Measurements from ENCODE around the gene NANOS1. TPM values are rescaled to one million over a fixed set of nuclear protein-coding genes. Genes with fewer than 3 reads are reported as not detected.

Gene NANOS1
- total RNA-seq, 1 donor from 2014 or later, result not detected

DNA sequence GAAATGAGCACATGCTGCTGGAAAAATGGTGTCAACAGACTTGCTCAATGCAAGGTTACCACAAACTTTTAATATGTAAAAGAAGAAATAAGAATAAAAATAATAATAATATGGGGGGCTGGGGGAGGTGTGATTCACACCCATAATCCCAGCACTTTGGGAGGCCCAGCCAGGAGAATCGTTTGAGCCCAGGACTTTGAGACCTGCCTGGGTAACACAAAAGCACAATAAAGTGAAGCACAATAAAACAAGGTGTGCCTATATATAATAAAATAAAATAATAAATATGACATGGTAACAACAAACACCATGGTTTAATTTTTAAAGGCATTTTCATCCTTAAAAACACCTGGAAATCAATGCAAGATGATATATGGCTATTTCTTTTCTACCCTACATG is 26.0 kb downstream of the NANOS1 start:
- H3K4me1 ChIP-seq, result no peaks in the 10 kb centered on the region
- intact Hi-C loops (cut with DNase I), result no loop called here
- DNase-seq (ENCODE audit: extremely low spot score in 2 of 2), result no peak
- TF ChIP-seq POLR2A (IDR thresholded peaks at IDR 0.05) (no peak), POLR2AphosphoS5 (IDR thresholded peaks at IDR 0.05; ENCODE audit: insufficient read depth in 1 of 2, low read depth in 1 of 2) (no peak), CTCF (IDR thresholded peaks at IDR 0.05) (no peak)
- no peak overlapping the region for H3K4me3 ChIP-seq
- no peaks in the 10 kb centered on the region for H3K27me3 ChIP-seq
- no peaks in the 10 kb centered on the region for H3K9me3 ChIP-seq
- no peak overlapping the region for H3K27ac ChIP-seq
- peaks cover 16 to 91% of the 10 kb centered on the region in 2 donors for H3K36me3 ChIP-seq

- Histone ChIP-seq H3K27me3 (no peaks in the 10 kb centered on the region), H3K4me1 (peaks cover 5% of the 10 kb centered on the region), H3K4me3 (no peak overlapping the region), H3K36me3 (peaks cover 10 to 88% of the 10 kb centered on the region in 2 donors), H3K9me3 (no peaks in the 10 kb centered on the region), H3K27ac (no peak overlapping the region)
- intact Hi-C loops (cut with DNase I), result no loop called here
- no peak for DNase-seq (ENCODE audit: extremely low spot score in 2 of 2)
- TF ChIP-seq POLR2A (IDR thresholded peaks at IDR 0.05), result no peak
- no peak for TF ChIP-seq CTCF (IDR thresholded peaks at IDR 0.05)
- no peak for TF ChIP-seq POLR2AphosphoS5 (IDR thresholded peaks at IDR 0.05; ENCODE audit: insufficient read depth in 1 of 2, low read depth in 1 of 2)
These were observed 28.5 kb downstream of the NANOS1 start for GRCh38 chr10:119058010-119058409.

DNA sequence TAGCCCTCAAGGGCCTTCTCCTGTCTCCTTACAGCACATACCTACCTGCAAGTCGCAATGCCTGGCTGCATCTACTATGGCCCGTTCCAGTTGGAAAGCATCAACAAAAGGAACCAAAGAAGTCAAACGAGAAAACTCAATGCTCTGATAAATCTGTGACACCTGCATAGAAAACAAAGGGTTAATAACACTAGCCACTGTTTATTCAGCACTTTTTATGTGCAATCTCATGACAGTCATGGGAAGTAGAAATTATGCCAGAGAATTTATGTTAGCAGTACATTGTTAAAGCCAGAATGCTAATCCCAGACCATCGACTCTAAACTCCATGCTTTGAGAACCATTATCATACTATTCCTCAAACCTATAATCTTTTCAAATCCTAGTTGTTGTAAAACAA is 30.0 kb downstream of the NANOS1 start:
- Histone ChIP-seq H3K4me3 (no peak overlapping the region), H3K36me3 (peaks cover 10 to 94% of the 10 kb centered on the region in 2 donors), H3K9me3 (no peaks in the 10 kb centered on the region), H3K4me1 (peaks cover 5% of the 10 kb centered on the region), H3K27ac (no peak overlapping the region), H3K27me3 (no peaks in the 10 kb centered on the region)
- no peak for DNase-seq (ENCODE audit: extremely low spot score in 2 of 2)
- no peak for TF ChIP-seq POLR2A (IDR thresholded peaks at IDR 0.05)
- no peak for TF ChIP-seq CTCF (IDR thresholded peaks at IDR 0.05)
- TF ChIP-seq POLR2AphosphoS5 (IDR thresholded peaks at IDR 0.05; ENCODE audit: insufficient read depth in 1 of 2, low read depth in 1 of 2), result no peak
- intact Hi-C loops (cut with DNase I), result no loop called here

- Histone ChIP-seq H3K36me3 (peaks cover 10 to 94% of the 10 kb centered on the region in 2 donors), H3K9me3 (no peaks in the 10 kb centered on the region), H3K4me3 (no peak overlapping the region), H3K27me3 (no peaks in the 10 kb centered on the region), H3K4me1 (peaks cover 5% of the 10 kb centered on the region), H3K27ac (no peak overlapping the region)
- TF ChIP-seq POLR2AphosphoS5 (IDR thresholded peaks at IDR 0.05; ENCODE audit: insufficient read depth in 1 of 2, low read depth in 1 of 2) (no peak), CTCF (IDR thresholded peaks at IDR 0.05) (no peak), POLR2A (IDR thresholded peaks at IDR 0.05) (no peak)
- no peak for DNase-seq (ENCODE audit: extremely low spot score in 2 of 2)
- intact Hi-C loops (cut with DNase I), result no loop called here
These were observed 30.6 kb downstream of the NANOS1 start for GRCh38 chr10:119060107-119060506.

DNA sequence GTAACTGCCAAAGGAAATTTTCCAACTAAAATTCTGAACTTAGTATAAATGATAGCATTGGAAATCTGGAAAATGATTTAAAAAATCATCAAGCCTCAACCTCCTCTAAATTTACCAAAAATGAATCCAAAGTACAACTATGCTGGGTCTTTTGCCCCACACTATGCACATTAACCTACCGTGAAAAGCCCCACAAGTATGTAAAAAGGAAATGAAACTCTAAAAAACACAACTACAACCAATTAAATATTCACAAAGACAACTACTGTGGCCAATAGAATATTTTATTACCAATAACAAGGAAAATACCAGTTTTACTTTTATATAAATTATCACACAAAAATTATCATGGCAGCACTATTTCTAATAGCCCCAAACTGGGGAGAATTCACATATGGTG is 31.8 kb downstream of the NANOS1 start:
- H3K27ac ChIP-seq, result no peak overlapping the region

More for the DNA sequence above, 31.8 kb downstream of the NANOS1 start:
- intact Hi-C loops (cut with DNase I), result no loop called here
- peaks cover 5% of the 10 kb centered on the region for H3K4me1 ChIP-seq
- no peak overlapping the region for H3K4me3 ChIP-seq
- H3K9me3 ChIP-seq, result no peaks in the 10 kb centered on the region
- no peaks in the 10 kb centered on the region for H3K27me3 ChIP-seq
- TF ChIP-seq POLR2A (IDR thresholded peaks at IDR 0.05) (no peak), CTCF (IDR thresholded peaks at IDR 0.05) (no peak), POLR2AphosphoS5 (IDR thresholded peaks at IDR 0.05; ENCODE audit: insufficient read depth in 1 of 2, low read depth in 1 of 2) (no peak)
- no peak for DNase-seq (ENCODE audit: extremely low spot score in 2 of 2)
- peaks cover 10 to 92% of the 10 kb centered on the region in 2 donors for H3K36me3 ChIP-seq
